GM23338 (cell line): Measurements from ENCODE around the gene NINJ2. TPM values are rescaled to one million over a fixed set of nuclear protein-coding genes. Genes with fewer than 3 reads are reported as not detected.

ENCODE experiments used
- ATAC-seq: fragments of 200-7000 bp; cut with Tn5 transposase; 3 replicates; pipeline ENCODE4 v1.9.1; 2020
- DNase-seq: peaks from one replicate; pipeline ENCODE4 v3.0.0-alpha.2; 2015; ENCODE audit warnings: low spot score
- H2AFZ ChIP-seq: fragments of 200-600 bp; sonication (generic); 2 replicates; pipeline ENCODE4 v1.8.0; 2016; ENCODE audit warnings: antibody characterized with exemption, mild to moderate bottlenecking, moderate library complexity
- H3F3A ChIP-seq: fragments of 200-600 bp; sonication (generic); replicated peaks from 2 replicates; pipeline ENCODE4 v1.8.0; 2017; ENCODE audit warnings: antibody characterized with exemption, mixed run types, low read depth
- H3K27ac ChIP-seq: fragments of 200-600 bp; sonication (generic); 2 replicates; pipeline ENCODE4 v1.6.1; 2016; ENCODE audit warnings: low read depth
- H3K27me3 ChIP-seq: fragments of 200-600 bp; sonication (generic); 2 replicates; pipeline ENCODE4 v1.8.0; 2016; ENCODE audit warnings: mild to moderate bottlenecking, mixed run types, moderate library complexity; ENCODE audit not compliant: insufficient read depth
- H3K36me3 ChIP-seq: fragments of 200-600 bp; sonication (generic); 2 replicates; pipeline ENCODE4 v1.8.0; 2016; ENCODE audit warnings: mild to moderate bottlenecking; ENCODE audit not compliant: insufficient read depth
- H3K4me1 ChIP-seq: fragments of 200-600 bp; sonication (generic); 2 replicates; pipeline ENCODE4 v1.8.0; 2016; ENCODE audit warnings: mild to moderate bottlenecking, moderate library complexity; ENCODE audit not compliant: insufficient read depth
- H3K4me2 ChIP-seq: fragments of 200-600 bp; sonication (generic); 2 replicates; pipeline ENCODE4 v1.7.1; 2017; ENCODE audit warnings: mixed run types
- H3K4me3 ChIP-seq: fragments of 200-600 bp; sonication (generic); 2 replicates; pipeline ENCODE4 v1.6.1; 2016; ENCODE audit warnings: mixed run types
- H3K79me2 ChIP-seq: fragments of 200-600 bp; sonication (generic); replicated peaks from 2 replicates; pipeline ENCODE4 v1.8.0; 2017; ENCODE audit warnings: mild to moderate bottlenecking; ENCODE audit not compliant: insufficient read depth
- H3K9me2 ChIP-seq: fragments of 200-600 bp; sonication (generic); 2 replicates; pipeline ENCODE4 v1.8.0; 2017; ENCODE audit not compliant: insufficient read depth
- H4K20me1 ChIP-seq: fragments of 200-600 bp; sonication (generic); replicated peaks from 2 replicates; pipeline ENCODE4 v1.8.0; 2017; ENCODE audit warnings: mild to moderate bottlenecking; ENCODE audit not compliant: insufficient read depth
- H3K27ac Mint-ChIP-seq: 2 replicates; pipeline ENCODE4 v1.8.0; 2020; ENCODE audit warnings: inconsistent platforms, mild to moderate bottlenecking, moderate library complexity, mixed read lengths
- H3K27me3 Mint-ChIP-seq: 3 replicates; pipeline ENCODE4 v1.8.0; 2022; ENCODE audit warnings: low read depth, mild to moderate bottlenecking, moderate library complexity, mixed read lengths, inconsistent platforms; ENCODE audit not compliant: insufficient read depth, poor library complexity
- H3K36me3 Mint-ChIP-seq: 3 replicates; pipeline ENCODE4 v1.8.0; 2021; ENCODE audit warnings: low read depth, mild to moderate bottlenecking, inconsistent platforms, moderate library complexity, mixed read lengths
- H3K4me1 Mint-ChIP-seq: 3 replicates; pipeline ENCODE4 v1.8.0; 2020; ENCODE audit warnings: mild to moderate bottlenecking, inconsistent platforms, mixed read lengths
- H3K4me3 Mint-ChIP-seq: 3 replicates; pipeline ENCODE4 v1.8.0; 2021; ENCODE audit warnings: moderate library complexity, mild to moderate bottlenecking, inconsistent platforms, mixed read lengths
- H3K9me3 Mint-ChIP-seq: 3 replicates; pipeline ENCODE4 v1.8.0; 2020; ENCODE audit warnings: moderate library complexity, mild to moderate bottlenecking, inconsistent platforms, mixed read lengths
- CREB1 ChIP-seq: fragments of 250-450 bp; sonication (Bioruptor Pico); IDR thresholded peaks from 2 replicates; pipeline ENCODE4 v1.5.0; 2020; ENCODE audit warnings: low read depth, mild to moderate bottlenecking, moderate library complexity
- CTCF ChIP-seq, 2 experiments: fragments of 200-600 bp in 1 of 2; sonication (generic) in 1 of 2; conservative IDR thresholded peaks; 2 replicates each; pipeline versions ENCODE4 v1.5.1 to v1.6.1; 2016 to 2017; ENCODE audit warnings: antibody characterized with exemption in 2 of 2, low read depth in 2 of 2, mild to moderate bottlenecking in 2 of 2, moderate library complexity in 1 of 2
- ETS1 ChIP-seq: IDR thresholded peaks from 2 replicates; pipeline ENCODE4 v1.6.1; 2016; ENCODE audit warnings: antibody characterized with exemption
- EZH2 ChIP-seq: fragments of 200-600 bp; sonication (generic); IDR thresholded peaks from one replicate; pipeline ENCODE4 v1.8.0; 2017; ENCODE audit warnings: antibody characterized with exemption, mild to moderate bottlenecking, low read depth; ENCODE audit not compliant: unreplicated experiment
- EZH2phosphoT487 ChIP-seq: fragments of 200-600 bp; sonication (generic); IDR thresholded peaks from one replicate; pipeline ENCODE4 v1.8.1; 2018; ENCODE audit warnings: antibody characterized with exemption; ENCODE audit not compliant: unreplicated experiment
- JUNB ChIP-seq: IDR thresholded peaks from one replicate; pipeline ENCODE4 v1.6.1; 2016; ENCODE audit warnings: antibody characterized with exemption; ENCODE audit not compliant: unreplicated experiment
- NANOG ChIP-seq: IDR thresholded peaks from 2 replicates; pipeline ENCODE4 v1.6.1; 2016; ENCODE audit warnings: antibody characterized with exemption, borderline replicate concordance
- POLR2AphosphoS5 ChIP-seq: IDR thresholded peaks from 2 replicates; pipeline ENCODE4 v1.6.1; 2016; ENCODE audit warnings: antibody characterized with exemption, low read depth
- REST ChIP-seq: IDR thresholded peaks from one replicate; pipeline ENCODE4 v1.6.1; 2018; ENCODE audit warnings: antibody characterized with exemption; ENCODE audit not compliant: unreplicated experiment
- STAT1 ChIP-seq: IDR thresholded peaks from one replicate; pipeline ENCODE4 v1.6.1; 2016; ENCODE audit warnings: antibody characterized with exemption; ENCODE audit not compliant: unreplicated experiment
- ZNF114 ChIP-seq: fragments of 250-450 bp; sonication (Bioruptor Pico); IDR thresholded peaks from 2 replicates; pipeline ENCODE4 v1.5.0; 2020; ENCODE audit warnings: mild to moderate bottlenecking, moderate library complexity
- ZNF331 ChIP-seq: fragments of 250-450 bp; sonication (Bioruptor Pico); IDR thresholded peaks from 2 replicates; pipeline ENCODE4 v1.5.0; 2020; ENCODE audit warnings: low read depth, mild to moderate bottlenecking, moderate library complexity
- polyA plus RNA-seq: library from polyadenylated mRNA; unstranded; fragments of >200 nt; fragmentation: Nextera tagmentation; extraction: Ambion mirVana; gene quantifications from 2 replicates; pipeline ENCODE4 v1.2.1, GENCODE V29; 2016
- total RNA-seq: library from RNA; depleted of rRNA; stranded (reverse); fragments of >200 nt; shearing (Covaris generic); gene quantifications from 2 replicates; pipeline ENCODE4 v1.2.3, GENCODE V29; 2014

The NINJ2 gene
- total and polyA plus RNA-seq, 2 experiments from 2014 or later, result 0.94 to 2.6 TPM

GRCh38 chr12:527729-528128 lies 135.5 kb downstream of the NINJ2 start (continued):
- no peak for TF ChIP-seq EZH2
- TF ChIP-seq CTCF (conservative IDR thresholded peaks at IDR 0.05; ENCODE audit: low read depth in 2 of 2), result no peak
- TF ChIP-seq ZNF114 (CRISPR knock-in tag), result no peak

- H3K4me1 Mint-ChIP-seq, result no peaks in the 10 kb centered on the region
- H3K9me2 ChIP-seq, result no peaks in the 10 kb centered on the region
- H3K4me3 ChIP-seq, result no peak overlapping the region
- DNase-seq (no peak), ATAC-seq (no peak)
- no peaks in the 10 kb centered on the region for H3K36me3 ChIP-seq
- no peaks in the 10 kb centered on the region for H3K27me3 ChIP-seq
- no peaks in the 10 kb centered on the region for H3K4me1 ChIP-seq
- no peak overlapping the region for H3K27ac Mint-ChIP-seq
- H3K36me3 Mint-ChIP-seq, result peaks cover 26% of the 10 kb centered on the region
- no peaks in the 10 kb centered on the region for H3K27me3 Mint-ChIP-seq
- H4K20me1 ChIP-seq, result no peaks in the 10 kb centered on the region
- H3F3A ChIP-seq, result no peaks in the 10 kb centered on the region
- no peak overlapping the region for H2AFZ ChIP-seq
- no peaks in the 10 kb centered on the region for H3K79me2 ChIP-seq
- no peak overlapping the region for H3K4me2 ChIP-seq
- H3K9me3 Mint-ChIP-seq, result peaks cover 21% of the 10 kb centered on the region
- H3K4me3 Mint-ChIP-seq, result no peak overlapping the region
- H3K27ac ChIP-seq, result no peak overlapping the region
- no peak for TF ChIP-seq CREB1
- TF ChIP-seq EZH2, result no peak
- TF ChIP-seq REST, result no peak
- no peak for TF ChIP-seq CTCF (conservative IDR thresholded peaks at IDR 0.05; ENCODE audit: low read depth in 2 of 2)
- no peak for TF ChIP-seq ZNF114 (CRISPR knock-in tag)
- TF ChIP-seq STAT1, result no peak
- no peak for TF ChIP-seq POLR2AphosphoS5
- TF ChIP-seq ZNF331, result no peak
- no peak for TF ChIP-seq JUNB
- TF ChIP-seq EZH2phosphoT487, result no peak
- no peak for TF ChIP-seq ETS1
- TF ChIP-seq NANOG, result no peak
These were observed 136.0 kb downstream of the NINJ2 start for GRCh38 chr12:527241-527640.
